Measurements from ENCODE around the gene CAMLG. TPM values are rescaled to one million over a fixed set of nuclear protein-coding genes. Genes with fewer than 3 reads are reported as not detected.
"Not testable (repeated sequence)": the region's sequence is repeated elsewhere in the genome, so short reads cannot be mapped to it uniquely, and the experiment has no call there.

The CAMLG gene
- total and polyA plus RNA-seq, 2 of the 8 experiments (the other 6 are each of a cell fraction or from before 2014, with no cell fraction given): 12.3 to 42.8 TPM

DNA sequence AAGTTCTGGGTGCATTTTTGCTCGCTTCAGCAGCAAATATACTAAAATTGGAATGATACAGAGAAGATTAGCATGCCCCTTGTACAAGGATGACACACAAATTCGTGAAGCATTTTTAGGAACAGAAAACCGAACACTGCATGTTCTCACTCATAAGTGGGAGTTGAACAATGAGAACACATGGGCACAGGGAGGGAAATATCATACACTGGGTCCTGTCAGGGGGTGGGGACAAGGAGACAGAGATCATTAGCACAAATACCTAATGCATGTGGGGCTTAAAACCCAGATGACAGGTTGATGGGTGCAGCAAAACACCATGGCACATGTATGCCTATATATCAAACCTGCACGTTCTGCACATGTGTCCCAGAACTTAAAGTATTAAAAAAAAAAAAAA is 22.9 kb upstream of the CAMLG start:
- H3K4ac ChIP-seq (replicated peaks; ENCODE audit: insufficient read length, low read depth, low read length); FAIRE-seq; H4K5ac ChIP-seq (ENCODE audit: insufficient read length, low read depth, low read length); H4K20me1 ChIP-seq (replicated peaks in 1 of 2; ENCODE audit: control insufficient read depth in 1 of 2, insufficient read depth in 2 of 2, low read length in 2 of 2); H3K9ac ChIP-seq (replicated peaks in 1 of 4; ENCODE audit: extremely low read depth in 1 of 4, low read depth in 3 of 4, low read length in 3 of 4); H3K14ac ChIP-seq (ENCODE audit: insufficient read length); H3K9me3 ChIP-seq (ENCODE audit: insufficient read depth in 2 of 2, low read depth in 1 of 2, low read length in 1 of 2); H3K4me3 ChIP-seq (ENCODE audit: extremely low read depth in 1 of 4, insufficient read depth in 2 of 4, low read depth in 3 of 4, low read length in 4 of 4); H3K27ac ChIP-seq (ENCODE audit: low read depth, low read length); H2BK20ac ChIP-seq (ENCODE audit: low read length); H3K23me2 ChIP-seq (ENCODE audit: low read depth, low read length); H2BK5ac ChIP-seq (ENCODE audit: low read depth, low read length); H2BK15ac ChIP-seq (ENCODE audit: low read length); H2BK120ac ChIP-seq (replicated peaks; ENCODE audit: low read depth, low read length); H3K56ac ChIP-seq (replicated peaks; ENCODE audit: insufficient read length, low read depth, low read length); POLR2A ChIA-PET (ENCODE audit: partially characterized antibody); DNase-seq (ENCODE audit: low read depth in 1 of 2, low spot score in 2 of 2); H3K79me2 ChIP-seq (ENCODE audit: control insufficient read depth in 1 of 2, insufficient read depth in 2 of 2, low read length in 2 of 2); H3K23ac ChIP-seq (ENCODE audit: insufficient read length); H4K8ac ChIP-seq (ENCODE audit: extremely low read depth, insufficient read depth, low read length); H3K18ac ChIP-seq (ENCODE audit: extremely low read depth, low read length); H3K79me1 ChIP-seq (ENCODE audit: low read depth, low read length); H2BK12ac ChIP-seq (ENCODE audit: low read depth, low read length); H4K91ac ChIP-seq (replicated peaks; ENCODE audit: insufficient read length, low read length); H2AK5ac ChIP-seq (ENCODE audit: low read depth, low read length); H3K4me1 ChIP-seq (replicated peaks in 1 of 4; ENCODE audit: control insufficient read depth in 3 of 4, insufficient read depth in 4 of 4, low read length in 3 of 4); H2AFZ ChIP-seq (ENCODE audit: low read length); H3K27me3 ChIP-seq (replicated peaks in 1 of 4; ENCODE audit: control insufficient read depth in 3 of 4, extremely low read depth in 1 of 4, insufficient read depth in 3 of 4, low read length in 3 of 4); H3K4me2 ChIP-seq (ENCODE audit: insufficient read depth in 1 of 2, low read depth in 2 of 2, low read length in 2 of 2): not testable (repeated sequence)
- CTCF ChIA-PET (ENCODE audit: partially characterized antibody): interaction anchor here (0.7 kb wide), 1 partner anchor 161 kb away, joined by 4 read pairs; no protein-coding TSS in a partner anchor
- H3K36me3 ChIP-seq (ENCODE audit: control insufficient read depth in 2 of 4, insufficient read depth in 4 of 4, low read length in 3 of 4): peaks cover 4 to 25% (median 10%) of the 10 kb centered on the region in 4 experiments; a peak in 7 of 8 replicates
- 81% methylated on average over 4 of the region's 4 CpGs; no CpG with 5 or more reads in 1 of the 2 experiments for WGBS, 2 experiments (ENCODE audit: extremely low coverage in 1 of 2, insufficient coverage in 1 of 2, insufficient read length in 1 of 2, insufficient replicate concordance in 2 of 2, low coverage in 1 of 2, low lambda C conversion rate in 2 of 2, missing lambda C conversion rate in 1 of 2)

All from H1 (cell line).